Stimulated activated CD8-positive, alpha-beta memory T cell treated with anti-CD3 and anti-CD28 coated beads, Interleukin-15, amount 100 ng/mL, for 1 hour (primary cell): ENCODE measurements around the gene LNX1.

Source experiments
- DNase-seq: peaks from one replicate; pipeline ENCODE4 v3.0.0-alpha.2; 2020; ENCODE audit warnings: low read depth

The LNX1 gene

DNA sequence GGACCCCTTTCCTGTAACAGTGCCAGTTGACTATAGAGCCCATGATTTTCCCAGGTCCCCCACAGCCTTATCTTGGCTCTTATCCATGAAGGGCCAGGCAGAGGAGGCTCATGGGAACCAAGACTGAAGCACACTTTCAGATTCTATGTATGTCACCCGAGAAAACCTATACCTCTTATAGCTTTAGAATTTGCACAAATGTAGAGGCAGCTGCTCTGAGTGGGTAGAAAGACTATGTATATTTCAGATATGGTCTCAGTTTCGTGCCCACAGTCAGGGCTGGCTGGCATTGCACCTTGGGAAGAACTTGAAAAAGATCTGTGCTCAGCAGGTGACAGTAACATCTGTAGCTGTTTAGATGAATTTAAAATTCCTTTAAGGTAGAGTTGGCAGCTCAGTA is 8.3 kb upstream of the LNX1 start:
- DNase-seq = no peak

DNA sequence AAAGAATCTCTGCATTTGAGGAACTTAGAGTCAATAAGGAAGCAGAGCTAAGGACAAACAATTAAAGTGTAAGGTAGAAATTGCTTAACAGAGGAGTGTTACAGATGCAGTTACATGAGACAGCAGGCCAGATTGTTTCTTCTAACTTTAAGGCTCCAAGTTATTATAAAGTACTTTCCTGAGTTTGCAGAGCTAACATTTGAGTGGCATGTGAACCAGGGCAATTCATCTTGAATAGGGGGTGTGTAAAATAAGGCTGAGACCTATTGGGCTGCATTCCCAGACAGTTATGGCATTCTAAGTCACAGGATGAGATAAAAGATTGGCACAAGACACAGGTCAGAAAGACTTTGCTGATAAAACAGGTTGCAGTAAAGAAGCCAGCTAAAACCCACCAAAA is 7.6 kb upstream of the LNX1 start:
- no peak for DNase-seq

DNA sequence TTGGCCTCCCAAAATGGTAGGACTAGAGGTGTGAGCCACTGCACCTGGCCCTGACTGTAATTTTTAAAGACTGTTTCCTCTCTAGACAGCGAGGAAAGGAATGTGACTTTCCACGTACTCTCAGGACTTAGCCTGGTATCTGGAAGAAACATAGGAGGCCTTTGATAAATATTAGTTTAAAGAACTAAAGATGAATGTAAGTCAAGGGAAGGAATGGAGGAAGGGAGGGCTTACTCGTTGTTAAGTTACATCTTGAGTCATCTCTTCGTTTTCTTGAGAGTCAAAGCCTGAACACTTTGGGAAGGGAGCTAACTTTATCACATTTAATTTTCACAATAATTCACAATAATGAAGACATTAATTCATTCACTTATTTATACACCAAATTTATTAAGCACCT is 7.2 kb upstream of the LNX1 start:
- no peak for DNase-seq

DNA sequence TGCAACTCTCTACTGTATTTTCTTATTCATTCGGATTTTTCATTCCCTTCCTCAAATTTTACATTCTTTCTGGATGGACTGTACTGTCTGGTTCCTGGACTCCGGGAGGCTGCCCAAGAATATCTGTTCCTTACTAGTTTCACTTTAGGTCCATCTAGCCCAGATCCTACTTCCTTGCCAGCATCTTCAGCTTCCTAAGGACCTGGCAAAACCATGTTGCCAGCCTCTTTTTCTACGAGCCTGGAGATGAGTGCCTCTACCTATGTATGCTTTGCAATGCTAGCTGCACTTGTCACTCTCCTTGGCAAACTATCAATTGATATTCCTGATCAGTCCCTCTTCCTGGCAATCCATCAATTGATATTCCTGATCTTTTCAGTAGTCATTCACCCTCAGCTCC is 5.6 kb upstream of the LNX1 start:
- DNase-seq = no peak

DNA sequence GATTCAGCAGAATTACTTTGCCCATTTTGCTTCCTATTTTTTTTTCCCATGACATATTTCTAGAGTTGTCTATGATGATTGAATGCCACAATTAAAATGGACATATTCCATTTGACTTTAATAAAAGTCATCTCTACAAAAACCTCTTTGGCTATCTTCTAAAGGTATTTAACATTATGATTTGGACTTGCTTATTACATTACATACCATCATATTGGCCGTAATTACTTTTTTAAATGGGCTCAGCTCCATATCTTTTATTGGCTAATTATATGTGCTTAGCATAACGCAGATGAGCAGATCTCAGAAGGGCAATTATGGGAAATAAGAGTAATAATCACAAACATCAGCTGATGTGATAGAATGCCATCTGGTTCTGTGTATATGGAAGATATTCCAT is 4.5 kb upstream of the LNX1 start:
- no peak for DNase-seq

DNA sequence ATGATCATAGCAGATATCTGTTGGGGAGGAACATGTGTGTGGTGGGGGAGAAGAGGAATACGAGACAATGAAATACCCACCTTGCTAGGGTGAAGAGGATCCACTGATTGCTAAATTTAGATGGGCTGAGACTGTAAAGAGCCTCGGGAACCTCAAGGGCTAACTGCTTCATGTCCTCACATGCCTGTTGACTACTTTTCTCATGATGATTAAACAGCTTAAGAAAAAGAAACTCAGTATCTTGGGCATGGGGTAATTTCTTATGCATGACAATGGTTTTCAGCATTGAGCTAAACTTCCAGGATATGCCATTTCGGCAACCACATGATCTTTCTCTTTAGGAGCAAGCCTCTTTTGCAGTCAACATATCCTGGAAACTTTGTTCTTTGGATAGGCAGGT is 3.9 kb upstream of the LNX1 start:
- no peak for DNase-seq

DNA sequence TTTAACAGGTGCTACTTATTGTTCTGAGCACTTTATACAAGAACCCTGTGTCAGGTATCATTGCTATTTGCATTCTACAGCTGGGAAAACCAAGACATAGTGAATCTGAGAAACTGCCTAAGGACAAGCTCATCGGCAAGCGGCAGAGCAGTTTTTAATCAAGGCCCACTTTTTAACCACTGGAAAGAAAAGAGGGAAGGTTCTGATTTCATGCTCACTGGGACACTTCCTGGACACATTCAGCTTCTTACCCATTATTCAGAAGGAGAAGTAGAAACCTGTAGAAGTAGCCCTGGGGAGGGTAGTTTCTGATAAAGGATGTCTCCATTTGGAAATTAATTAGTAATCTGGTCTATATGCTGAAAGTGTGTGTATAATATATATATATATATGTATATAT is 2.5 kb upstream of the LNX1 start:
- no peak for DNase-seq

DNA sequence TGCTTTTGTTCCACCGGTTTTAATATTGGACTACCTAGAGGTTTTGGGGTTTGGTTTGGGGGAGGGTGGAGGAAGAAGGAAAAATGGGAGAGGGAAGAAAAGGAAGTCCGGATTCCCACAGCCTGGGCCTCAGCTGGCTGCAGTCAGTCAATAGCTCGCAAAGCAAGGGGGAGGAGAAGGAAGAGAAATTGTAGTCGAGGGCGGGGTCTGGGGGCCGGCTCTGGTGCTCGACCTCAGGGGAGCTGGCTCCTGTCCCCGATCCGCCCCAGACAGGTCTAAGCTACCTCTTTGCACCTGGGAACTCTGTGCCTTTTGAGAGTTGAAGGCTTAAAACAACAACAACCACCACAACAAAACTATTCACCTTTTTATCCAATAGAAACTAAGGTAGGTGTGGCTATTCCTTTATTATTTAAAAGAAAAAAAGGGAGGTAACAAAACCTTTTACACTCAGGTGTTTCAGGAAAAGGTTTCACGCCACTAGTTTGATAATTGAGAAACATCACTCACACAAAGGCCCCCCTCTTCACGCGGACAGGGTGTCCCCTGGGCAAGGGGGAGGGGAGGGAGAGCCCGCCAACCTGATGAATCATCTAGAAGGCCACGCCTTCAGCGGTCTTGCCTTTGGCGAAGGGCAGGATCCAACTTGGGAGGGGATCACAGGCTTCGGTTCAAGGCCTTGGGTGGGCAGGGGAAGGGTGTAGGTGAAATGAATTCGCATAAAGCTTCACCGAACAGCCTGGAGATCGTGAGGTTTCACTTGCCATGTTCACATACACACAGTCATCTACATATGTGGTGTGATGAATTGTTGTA is 1.6 kb upstream of the LNX1 start:
- DNase-seq = no peak

DNA sequence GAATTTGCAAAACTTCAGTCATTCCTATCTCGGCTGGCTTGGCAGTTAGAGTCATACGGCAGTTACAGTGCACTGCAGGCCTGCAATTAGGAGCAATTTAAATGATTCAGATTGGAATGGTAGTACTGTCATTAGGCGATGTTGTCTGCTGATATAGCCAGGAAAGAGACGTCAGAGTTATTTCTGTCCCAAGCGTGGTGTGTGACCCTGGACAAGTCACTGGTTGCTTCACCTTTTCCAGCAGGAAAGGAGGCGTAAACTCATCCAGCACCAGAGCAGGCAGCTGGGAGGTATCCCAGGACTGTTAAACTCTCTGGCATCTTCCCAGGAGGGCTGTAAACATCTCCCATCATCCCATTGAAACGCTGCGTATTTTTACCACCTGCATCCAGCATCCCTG is 836 bp upstream of the LNX1 start:
- no peak for DNase-seq

DNA sequence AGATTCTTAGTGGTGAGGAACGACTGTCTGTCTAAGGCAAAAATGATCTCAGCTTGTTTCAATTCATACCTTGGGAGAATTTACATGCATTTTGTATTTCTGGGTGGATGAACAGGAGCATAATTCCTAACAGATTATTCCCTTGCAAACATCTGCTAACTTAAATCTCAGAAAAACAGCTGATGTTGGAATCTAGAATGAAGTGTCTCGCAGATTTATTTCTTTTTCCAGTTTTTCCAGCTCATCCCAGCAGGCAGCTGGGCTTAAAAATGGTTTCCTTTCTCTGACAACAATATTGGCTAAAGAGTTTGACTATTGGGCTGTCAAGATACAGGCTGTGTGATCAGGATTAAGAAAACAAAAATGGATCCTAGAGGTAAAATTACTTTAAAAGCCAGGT is 1.1 kb downstream of the LNX1 start:
- DNase-seq = no peak

DNA sequence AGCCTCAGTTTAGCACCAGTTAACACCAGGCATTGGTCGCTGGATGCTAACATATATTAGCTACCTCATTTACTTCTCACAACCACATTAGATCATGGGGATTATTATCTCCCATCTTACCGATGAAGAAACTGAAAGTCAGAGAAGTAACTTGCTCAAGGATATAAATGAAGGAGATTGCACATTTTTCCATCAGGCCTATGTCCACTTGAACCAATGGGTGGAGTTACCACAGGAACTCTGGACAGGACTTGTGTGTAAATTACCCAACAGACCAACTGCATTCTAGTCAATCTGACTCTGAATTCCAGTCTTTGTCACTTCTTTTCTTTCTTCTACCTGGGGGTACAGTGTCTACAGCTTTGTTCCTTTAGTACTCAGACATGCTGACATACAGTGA is 1.8 kb downstream of the LNX1 start:
- DNase-seq = no peak

DNA sequence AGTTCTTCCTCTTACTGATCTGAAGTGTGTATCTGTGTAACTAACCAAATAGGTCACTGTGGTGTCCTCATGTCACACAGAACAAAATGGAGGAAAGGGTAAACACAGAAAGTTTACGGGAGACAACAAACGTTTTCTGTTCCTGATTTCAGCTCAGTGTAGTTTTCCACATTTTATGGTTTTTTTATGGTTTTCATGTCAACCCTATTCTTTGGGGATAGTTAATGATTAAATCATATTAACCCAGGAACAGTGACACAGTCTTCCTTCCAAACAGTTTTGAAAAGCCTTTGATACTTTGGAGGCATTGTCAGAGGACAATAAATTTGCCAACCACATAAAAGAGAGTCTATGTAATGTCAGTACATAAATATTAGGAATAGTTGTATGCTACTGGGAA is 4.2 kb downstream of the LNX1 start:
- no peak for DNase-seq

DNA sequence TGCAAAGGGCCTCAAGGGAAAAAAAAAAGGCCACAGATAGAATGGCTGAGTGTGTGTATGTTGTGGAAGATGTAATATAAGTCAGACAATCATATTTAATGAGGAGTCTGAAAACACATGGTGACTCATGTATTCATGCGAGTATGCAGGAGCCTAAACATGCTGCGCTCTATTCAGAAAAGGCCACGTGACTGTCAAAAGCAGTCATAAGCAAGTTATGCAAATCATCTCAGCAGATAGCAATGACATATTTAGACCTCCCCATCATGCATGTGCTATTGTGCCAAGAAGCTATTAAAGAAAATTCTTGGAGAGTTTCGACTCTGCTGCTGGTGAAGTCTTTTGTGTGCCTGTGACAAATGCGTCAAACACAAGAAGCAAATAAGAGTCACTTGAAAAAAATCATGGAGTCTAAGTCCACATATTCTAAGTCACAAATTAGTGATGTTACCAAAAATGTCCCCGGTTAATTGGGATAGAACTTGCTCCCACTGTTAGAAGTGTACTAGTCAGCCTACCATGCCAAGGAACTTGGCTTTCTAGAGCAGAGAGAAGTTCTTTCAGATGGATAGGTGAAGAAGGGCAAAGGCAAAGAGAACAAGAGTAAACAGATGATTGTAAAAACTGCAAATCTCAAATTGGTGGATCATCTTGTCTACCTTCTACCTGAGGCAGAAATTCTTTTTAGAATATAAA is 5.0 kb downstream of the LNX1 start:
- DNase-seq = no peak

DNA sequence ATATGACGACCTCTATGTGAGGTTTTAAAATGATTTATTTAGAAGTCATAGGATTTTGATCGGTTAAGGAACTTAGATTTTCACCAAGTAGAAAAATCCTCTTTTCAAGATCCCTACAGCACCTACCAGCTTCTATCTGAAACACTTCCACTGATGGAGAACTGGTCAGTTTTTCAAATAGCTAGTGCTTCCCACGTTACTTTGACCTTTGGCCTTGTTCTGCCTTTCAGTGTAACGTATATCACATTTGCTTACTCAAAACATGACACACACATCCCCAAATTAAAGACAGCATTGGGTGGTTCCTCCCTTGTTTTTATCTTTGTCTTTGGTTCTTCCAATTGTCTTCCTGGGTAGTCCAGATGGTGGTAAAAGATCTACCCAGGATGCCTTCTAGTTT is 6.6 kb downstream of the LNX1 start:
- no peak for DNase-seq

DNA sequence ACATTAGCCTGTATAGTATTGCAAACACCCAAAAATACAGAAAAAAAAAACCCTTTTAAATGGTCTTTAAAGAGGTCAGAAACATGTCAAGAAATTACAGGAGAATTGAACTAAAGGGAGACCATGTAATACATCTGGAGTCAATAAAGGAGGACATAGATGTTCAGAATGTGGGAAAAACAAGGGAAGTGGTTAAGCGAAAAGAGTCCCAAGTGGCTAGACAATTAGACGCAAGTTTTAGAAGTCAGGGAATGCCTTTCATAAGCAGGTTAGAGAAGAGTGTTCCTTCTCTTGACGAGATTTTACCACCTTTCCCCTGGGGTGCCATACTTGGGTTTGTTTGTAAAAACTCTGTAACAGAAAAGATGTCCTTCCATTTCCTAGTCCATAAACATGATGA is 7.8 kb downstream of the LNX1 start:
- no peak for DNase-seq

DNA sequence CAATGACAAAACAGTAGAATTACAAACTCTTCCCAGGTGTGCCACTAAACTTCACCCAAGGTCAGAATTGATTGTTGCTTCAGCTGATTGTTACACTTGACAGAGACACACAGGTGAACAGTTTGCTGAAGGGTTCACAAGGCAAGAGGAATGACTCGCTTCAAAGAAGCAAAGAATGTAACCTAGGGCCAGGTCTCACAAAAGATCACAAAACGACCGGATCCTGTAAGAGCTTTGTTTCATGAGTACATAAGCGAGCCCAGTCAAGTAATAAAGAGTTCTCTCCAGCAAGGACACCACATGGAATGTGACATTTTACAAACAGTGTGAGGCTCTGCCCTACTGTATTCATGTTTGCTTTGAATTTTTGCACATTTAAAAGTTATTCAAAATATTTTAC is 9.1 kb downstream of the LNX1 start:
- no peak for DNase-seq

DNA sequence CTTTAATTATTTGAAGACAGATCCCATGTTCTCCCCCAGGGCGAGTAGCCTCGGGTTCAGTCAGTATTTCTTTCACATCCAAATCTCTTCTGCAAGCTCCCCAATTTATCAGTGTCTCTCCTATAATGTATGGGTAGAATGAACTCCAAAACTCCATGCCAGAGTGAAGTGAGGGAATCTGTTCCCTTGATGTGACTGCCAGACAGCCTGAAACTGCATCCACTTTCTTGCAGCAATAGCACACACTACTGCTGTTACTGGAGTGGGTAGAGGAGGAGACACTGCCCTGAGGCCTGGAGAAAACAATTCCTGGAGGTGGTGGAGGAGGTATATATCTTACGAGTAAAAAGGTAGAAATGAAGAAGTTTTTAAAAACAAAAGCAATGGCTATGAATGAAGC is 11.0 kb downstream of the LNX1 start:
- no peak for DNase-seq

DNA sequence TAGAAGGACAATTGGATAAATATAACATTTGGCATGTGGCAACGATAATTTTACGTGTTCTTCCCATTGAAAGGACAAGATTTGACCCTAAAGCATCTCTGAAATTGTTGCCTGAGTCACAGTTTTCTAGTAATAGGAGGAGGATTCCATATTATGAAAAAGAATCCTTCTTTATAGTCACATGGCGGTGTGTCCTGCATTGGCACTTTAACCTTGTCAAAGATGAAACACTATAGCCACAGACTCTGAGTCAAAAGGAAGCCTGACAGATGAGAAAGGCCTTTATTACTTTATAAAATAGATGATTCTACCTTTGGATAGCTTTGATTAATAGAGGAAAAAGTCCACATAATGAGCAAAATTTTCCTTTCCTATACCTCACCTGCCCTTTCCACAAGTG is 11.5 kb downstream of the LNX1 start:
- DNase-seq = no peak

DNA sequence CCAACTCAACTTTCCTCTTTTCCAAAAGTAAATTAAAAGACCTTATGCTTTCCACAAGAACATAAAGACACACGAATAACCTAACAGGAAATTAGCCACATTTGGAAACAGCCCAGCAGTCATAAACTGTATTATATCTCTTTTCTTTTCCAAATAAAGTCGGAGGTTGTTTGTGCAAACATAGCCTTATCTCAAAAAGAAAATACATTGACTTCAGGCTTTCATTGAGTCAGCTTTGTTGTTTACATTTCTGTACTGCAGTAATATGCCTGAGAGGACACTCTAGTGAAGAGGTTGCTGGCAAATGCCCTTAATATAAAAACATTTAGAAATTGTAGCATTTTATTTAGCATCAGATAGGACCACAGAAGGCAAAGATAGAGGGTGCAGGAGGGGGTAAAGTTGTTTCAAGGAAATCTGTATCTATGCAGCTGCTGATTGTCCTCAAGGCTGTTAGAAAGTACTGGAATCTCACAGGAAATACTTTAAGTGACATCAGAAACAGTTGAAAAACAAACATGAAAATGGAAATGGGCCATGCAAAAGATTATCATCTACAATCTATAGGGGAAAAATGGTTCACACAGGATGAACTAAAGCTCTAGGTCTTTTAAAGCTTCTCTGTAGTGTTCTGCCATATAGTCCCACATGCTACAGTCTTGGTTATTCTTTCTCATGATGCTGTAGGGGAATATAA is 14.5 kb downstream of the LNX1 start:
- DNase-seq = no peak

DNA sequence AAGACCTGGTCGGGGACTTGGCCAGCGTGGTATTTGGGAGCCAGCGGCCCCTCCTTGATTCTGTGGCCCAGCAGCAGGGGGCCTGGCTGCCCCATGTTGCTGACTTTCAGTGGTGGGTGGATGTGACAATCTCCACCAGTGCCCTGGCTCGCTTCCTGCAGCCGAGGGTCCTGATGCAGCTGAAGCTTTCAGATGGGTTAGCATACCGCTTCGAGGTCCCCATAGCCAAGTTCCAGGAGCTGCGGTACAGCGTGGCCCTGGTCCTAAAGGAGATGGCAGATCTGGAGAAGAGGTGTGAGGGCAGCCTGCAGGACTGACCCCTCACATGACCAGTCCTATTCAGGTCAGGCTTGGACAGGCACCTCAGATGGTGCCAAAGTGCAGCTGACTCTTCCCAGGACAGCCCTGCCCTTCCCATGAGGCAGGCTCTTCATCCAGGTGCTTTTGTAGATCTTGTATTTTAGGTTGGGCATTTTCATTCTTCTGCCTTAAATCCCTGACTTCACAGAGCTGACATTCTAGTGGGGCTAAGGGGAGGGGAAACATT is 15.1 kb downstream of the LNX1 start:
- no peak for DNase-seq

DNA sequence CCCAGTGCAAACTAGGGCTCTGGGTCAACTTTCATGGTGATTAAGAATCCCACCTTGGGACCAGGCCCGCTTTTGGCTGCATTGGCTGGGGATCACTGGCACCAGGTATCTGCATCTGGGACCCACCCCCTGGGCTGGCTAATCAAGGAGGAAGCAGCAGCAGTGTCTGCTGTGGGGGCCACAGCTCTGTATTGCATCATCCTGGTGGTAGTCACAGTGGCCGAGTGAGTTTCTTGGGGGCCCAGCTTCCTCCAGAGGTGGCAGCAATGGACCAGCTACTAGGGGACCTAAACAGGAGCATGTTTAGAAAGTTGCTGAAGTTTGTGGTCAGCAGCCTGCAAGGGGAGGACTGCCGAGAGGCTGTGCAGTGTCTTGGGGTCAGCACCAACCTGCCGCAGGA is 15.7 kb downstream of the LNX1 start:
- no peak for DNase-seq

DNA sequence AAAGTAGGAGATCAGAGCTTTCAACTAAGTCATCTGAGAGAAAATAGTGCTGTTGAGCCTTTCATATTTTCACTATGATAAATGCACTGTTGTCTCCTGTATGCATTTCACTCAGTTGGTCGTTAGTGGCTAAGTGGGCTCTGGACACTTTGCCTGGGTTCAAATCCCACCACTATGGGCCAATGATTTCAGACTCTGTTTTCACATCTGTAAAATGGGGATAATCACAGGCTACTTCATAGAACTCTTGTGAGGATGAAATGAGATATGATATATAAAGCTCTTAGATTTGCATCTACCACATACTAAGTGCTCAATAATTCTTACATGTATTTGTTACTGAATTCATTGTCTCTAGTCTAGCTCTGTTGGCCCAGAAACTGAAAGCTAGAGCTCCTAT is 16.8 kb downstream of the LNX1 start:
- DNase-seq = no peak

DNA sequence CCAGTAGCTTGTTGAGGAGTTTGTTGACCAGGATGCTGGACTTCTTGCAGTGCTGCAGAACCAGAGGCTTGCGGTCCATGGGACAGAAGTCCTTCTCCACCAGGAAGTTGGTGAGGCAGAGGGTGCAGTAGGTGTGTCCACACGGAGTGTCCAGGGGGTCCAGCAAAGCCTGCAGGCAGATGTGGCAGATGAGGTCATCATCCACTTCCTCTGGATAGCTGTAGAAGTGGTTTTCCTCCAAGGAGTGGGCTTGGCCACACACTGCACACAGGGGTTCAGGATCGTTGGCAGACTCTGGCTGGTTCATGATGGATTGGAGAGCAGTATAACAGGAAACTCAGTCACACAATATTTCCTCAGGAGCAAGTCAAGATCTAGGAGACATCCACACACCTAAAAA is 17.6 kb downstream of the LNX1 start:
- no peak for DNase-seq
